Measurements from ENCODE around the gene PCCA.
"Not testable (repeated sequence)": the region's sequence is repeated elsewhere in the genome, so short reads cannot be mapped to it uniquely, and the experiment has no call there.

PCCA gene

DNA sequence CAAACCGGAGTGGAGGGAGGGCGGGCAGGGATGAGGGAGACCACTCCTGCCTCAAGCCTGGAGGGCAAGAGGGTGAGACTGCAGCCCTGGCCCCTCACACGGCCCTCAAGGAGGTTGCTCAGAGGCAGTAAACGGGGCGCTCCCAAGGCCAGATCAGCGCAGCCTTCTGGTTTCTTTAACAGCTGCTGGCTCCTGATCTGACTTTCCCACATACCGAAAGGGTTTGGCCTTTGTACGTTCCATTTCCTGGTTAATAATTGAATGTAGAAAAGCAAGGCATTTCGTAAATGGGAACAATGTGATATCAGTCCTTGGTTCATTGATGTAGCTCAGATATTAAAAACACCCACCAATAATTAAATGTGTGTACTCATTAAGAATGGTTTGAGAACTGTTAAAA, 428.2 kb downstream of the PCCA start:
- DNase-seq = no peak

- DNase-seq = no peak
Measured at GRCh38 chr13:100517728-100518127, 428.8 kb downstream of the PCCA start.

- no peak for DNase-seq
Measured at GRCh38 chr13:100518394-100519062, 429.6 kb downstream of the PCCA start.

DNA sequence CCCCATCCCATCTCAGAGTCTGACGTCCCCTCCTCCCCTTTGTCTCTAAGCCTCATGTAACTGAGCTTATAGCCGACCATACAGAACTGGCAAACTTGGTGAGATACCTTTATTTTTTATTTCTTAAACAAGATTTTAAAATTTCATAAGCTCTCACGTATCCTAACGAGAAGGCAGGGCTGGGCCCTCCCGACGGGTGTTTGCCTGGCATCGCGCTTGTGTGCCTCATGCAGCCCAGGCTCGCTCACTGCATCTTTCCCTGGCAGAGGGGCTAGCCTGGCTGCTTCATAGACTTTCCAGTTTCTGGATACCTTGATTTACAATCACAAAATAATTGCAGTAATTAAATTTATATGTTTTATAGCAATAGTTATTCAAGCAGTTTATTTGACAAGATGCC, 430.7 kb downstream of the PCCA start:
- DNase-seq = no peak

DNA sequence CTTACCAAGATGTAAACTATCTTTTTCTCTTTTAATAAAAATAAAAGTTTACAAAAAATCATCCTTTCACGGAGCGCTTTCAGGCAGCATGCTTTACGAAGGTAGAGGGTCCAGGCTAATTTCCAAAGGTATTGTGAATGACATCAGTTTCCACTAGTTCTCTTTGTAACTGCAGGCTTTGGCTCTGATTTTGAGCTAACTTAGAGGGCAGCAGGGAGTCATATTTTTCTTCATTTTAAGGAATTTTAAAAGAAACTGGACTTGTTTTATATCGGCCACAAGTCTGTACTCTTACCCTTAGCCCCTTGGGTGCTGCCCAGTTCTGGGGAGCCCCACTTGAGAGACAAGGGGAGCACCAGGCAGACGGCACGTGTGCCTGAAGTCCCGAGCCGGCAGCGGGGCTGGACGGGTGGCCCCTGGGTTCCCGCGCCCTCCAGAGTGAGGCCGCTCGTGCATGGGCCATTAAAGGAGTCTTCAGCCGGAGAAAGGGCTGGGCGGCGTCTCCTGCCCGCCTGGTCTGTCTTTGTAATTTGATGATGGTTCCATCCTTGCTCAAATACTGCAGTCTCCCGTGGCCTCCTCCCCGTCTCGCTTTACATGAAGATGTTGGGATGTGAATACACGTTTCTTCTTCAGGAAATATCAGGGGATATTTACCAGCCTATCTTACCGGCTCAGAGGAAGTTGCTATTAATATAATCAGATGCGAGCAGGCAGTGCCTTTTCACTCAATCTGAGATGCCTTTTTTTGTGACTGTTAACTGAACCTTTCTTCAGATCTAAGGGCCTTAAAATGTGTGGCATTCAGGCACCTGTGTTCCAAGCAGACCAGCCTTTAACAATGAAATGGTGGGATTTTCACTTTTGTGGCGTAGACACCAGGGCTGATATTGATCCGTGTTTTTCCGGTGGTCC, 432.3 kb downstream of the PCCA start:
- DNase-seq = no peak

- DNase-seq = no peak
Measured at GRCh38 chr13:100521851-100522617, 433.1 kb downstream of the PCCA start.

GRCh38 chr13:100522618-100523309, 433.9 kb downstream of the PCCA start:
- no peak for DNase-seq

GRCh38 chr13:100523411-100523810, 434.5 kb downstream of the PCCA start:
- DNase-seq = no peak

- no peak for DNase-seq
Measured at GRCh38 chr13:100523981-100524386, 435.1 kb downstream of the PCCA start.

DNA sequence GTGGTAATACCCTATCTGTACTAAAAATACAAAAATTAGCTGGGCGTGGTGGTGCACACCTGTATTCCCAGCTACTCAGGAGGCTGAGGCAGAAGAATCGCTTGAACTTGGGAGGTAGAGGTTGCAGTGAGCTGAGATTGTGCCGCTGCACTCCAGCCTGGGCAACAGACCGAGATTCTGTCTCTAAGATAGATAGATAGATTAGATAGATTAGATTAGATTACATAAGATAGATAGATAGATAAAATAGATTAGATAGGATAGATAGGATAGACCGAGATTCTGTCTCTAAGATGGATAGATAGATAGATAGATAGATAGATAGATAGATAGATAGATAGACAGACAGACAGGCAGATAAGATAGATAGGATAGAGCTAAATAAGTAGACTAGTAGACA, 435.8 kb downstream of the PCCA start:
- DNase-seq = not testable (repeated sequence)

DNA sequence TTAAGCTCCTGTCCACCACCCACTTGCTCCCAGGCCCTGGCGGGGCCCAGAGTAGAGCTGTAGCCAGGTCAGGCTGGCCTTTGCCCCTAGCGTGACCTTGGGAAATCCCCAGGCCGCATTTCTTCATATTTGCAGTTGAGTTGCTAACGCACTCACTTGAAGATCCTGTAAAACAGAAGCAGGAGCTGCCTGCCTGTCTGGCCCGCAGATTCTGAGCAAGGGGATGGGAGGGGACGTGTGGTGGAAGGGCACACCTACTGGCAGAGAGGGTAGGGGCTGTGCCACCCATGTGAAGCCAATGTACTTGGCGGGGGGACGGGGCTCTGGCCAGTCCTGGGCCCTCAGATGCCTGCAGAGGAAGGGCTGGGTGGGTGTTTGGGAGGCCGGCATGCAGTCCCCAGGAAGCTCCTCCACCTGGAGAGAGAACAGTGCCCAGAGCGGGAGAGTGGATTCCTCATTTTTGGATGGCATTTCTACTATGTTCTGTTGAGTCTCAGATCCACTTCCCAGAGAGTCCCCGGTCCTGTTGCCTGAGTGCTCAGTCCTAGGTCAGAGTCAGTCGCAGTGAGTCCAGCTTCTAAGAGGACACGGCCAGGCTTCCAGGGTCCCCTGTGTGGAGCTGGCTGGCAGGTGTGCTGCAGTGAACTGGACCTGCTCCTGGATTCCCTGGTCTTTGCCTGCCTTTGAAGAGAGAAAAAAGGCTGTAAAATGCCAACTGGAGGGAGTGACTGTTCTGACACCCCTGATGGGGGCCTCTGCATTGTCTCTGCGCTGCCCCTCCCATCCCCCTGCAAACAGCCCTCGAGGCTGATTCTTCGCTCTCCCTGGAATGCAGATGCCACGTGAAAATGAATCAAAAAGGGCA, 436.8 kb downstream of the PCCA start:
- no peak for DNase-seq

DNA sequence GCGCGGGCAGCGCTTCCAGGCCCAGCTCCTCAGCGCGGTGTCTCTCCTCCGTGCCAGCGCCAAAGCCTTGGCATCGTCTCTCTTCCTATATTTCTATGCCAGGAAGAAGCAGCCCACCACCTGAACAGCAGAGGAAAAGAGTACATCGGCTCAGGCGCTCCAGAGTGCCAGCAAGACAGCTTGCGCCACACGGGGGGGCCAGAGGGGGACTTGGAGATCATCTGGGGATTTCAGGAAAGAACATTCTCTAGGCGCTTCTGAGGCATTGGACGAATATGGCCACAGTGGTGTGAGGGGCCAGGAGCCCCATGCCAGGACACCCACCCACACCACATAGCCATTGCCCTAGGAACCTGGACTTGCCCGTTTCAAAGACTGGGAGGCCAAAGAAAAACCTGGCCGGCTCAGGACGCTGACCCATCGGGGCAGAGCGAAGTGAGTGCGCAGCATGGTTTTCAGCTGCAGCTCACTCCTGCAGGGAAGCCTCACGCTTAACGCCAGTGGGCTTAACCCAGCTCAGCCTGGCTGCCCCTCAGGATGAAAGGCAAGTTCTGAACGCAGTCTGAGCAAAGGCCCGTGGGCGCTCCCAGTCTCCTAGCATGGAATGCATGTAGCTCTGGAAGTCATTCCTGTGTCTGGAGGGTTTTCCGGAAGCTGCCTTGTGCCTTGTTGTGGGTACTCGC, 437.6 kb downstream of the PCCA start:
- DNase-seq = no peak

DNA sequence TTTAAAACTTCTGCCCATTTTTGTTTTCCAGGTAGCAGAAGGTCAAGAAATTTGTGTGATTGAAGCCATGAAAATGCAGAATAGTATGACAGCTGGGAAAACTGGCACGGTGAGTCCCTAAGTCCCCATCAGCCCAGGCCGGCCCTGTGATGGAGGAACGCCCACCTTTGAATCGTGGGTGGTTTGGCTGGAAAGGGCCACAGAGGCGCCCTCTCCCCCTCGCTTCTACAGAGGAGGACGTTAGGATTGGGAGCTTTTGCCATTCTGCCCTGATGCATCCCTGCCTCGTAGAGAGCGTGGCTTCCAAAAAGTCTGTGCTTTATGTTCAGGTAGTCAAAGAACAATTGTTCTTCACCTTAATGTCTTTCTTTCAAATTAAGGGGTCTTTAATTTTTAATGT, 438.8 kb downstream of the PCCA start:
- no peak for DNase-seq

DNA sequence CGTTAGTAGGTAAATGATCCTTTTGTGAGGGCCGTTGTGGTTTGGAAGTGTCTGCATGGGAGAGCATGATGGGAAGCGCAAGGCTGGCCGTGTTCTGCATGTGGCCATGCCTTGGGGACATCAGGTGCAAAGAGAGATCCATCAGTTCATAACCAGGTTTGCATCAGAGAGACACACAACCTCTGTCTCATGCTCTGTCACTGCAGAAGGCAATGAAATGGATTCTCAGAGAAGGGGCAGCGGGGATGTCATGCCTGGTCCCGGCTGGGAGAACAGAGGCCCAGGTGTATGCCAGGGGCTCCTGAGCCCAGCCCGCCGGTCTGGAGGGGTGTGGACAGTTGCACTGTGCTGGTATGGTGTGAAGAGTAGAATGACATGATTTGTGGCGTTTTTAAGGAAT, 439.5 kb downstream of the PCCA start:
- no peak for DNase-seq

DNA sequence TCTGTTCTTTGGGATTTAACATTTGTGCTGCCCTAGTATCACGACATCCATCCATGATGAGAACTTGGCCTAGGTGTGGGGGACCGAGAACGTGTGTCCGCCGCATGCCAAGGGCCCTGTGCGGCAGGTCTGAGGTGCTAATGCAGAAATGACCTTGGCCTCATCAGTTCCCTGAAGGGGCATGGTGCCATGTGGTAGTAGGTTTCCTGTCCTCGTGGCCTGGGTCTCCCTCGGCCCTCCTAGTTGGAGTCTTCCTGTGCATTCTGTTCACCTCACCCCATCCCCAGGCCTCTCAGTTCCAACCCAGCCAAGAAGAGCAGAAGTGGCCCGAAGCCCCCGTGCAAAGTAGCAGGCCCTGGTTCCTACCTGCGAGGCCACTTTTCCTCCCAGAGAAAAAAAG, 439.9 kb downstream of the PCCA start:
- no peak for DNase-seq

- DNase-seq = no peak
Measured at GRCh38 chr13:100529666-100530377, 440.9 kb downstream of the PCCA start.

GRCh38 chr13:100530671-100531213, 441.8 kb downstream of the PCCA start:
- DNase-seq = no peak

GRCh38 chr13:100532090-100532766, 443.3 kb downstream of the PCCA start:
- DNase-seq = no peak

- no peak for DNase-seq
Measured at GRCh38 chr13:100532836-100533435, 444.0 kb downstream of the PCCA start.
